Smooth muscle cell of trachea (primary cell): Measurements from ENCODE around the gene MSH5. TPM values are rescaled to one million over a fixed set of nuclear protein-coding genes. Genes with fewer than 3 reads are reported as not detected.

Experiments used
- total RNA-seq: library from RNA; depleted of rRNA; stranded (reverse); fragments of >200 nt; gene quantifications from 2 replicates; pipeline ENCODE4 v1.2.1, GENCODE V29; 2014

MSH5 gene
- 5.8 and 15.9 TPM in 2 replicates for total RNA-seq

DNA sequence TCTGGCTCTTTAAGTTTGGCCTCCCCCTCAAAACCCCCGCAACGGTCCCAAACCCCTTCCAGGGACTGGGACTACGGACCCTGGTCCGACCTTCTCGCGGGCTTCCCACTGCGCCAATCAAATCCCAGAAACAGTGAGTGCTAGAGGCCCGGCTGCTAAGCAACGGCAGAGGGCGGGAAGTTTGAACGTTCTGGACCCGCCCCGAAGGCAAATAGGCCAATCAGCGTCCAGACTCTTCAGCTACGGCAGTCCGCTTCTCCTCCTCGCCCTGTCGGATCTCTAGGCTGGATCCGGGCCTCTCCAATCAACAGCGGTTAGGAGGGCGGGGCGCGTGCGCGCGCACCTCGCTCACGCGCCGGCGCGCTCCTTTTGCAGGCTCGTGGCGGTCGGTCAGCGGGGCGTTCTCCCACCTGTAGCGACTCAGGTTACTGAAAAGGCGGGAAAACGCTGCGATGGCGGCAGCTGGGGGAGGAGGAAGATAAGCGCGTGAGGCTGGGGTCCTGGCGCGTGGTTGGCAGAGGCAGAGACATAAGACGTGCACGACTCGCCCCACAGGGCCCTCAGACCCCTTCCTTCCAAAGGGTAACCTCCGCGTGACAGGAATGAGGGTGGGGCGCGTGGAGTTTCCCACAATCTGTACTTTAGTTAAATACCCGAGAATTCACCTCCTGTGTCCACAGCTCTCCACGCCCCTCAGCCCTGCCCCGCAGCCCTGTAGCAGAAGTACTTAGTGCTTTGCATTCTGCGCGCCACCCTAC lies at the start of gene MSH5:
Gene MSH5 (plus strand): TSS at position 367 of the 758 bp plus-strand sequence. CDS start 462 bp downstream, outside the sequence.

DNA sequence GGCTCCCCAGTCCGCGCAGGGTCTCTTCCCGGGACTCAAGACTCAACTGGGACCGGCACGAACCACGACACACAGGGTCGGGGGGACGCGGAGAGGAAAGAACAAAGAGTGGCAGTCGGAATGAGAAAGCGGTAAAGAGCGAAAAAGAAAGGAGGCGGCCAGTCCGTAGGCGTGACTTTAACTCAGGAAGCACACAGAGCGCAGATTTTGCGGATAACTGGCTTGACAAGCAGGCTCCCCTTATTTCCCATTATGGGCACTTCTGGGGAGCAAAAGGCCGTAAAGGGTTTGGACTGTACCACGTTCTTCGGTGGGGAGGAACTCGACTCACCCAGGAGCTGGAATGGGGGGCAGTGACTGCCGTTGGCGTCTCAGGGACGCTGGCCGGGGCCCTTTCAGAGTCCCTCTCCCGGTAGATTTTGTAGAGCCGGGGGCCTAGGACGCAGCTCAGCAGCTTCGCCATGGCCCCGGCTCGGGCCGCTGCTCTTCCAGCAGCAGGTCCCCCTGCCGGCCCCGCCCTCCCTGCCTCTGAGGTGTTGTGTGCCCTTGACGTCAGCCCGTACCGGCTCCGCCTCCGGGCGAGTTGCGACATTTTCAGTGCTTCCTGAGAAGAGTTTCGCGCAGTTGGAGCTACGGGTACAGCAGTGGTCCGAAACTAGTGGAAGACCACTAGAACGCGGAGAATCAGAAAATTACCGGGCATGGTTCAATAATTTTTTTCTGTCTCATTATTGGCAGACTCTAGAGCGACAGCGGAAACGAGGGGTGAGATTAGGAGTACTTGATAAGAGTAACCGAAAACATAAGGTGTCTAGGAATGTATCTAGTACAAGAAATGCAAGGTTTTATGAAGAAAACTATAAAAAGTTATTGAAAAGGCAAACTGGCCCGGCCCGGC lies 36.7 kb upstream of the MSH5 start, which contains the start of gene ABHD16A:
Gene ABHD16A (minus strand): TSS at position 506 of the 898 bp plus-strand sequence. CDS start 43 bp downstream, at position 463.

DNA sequence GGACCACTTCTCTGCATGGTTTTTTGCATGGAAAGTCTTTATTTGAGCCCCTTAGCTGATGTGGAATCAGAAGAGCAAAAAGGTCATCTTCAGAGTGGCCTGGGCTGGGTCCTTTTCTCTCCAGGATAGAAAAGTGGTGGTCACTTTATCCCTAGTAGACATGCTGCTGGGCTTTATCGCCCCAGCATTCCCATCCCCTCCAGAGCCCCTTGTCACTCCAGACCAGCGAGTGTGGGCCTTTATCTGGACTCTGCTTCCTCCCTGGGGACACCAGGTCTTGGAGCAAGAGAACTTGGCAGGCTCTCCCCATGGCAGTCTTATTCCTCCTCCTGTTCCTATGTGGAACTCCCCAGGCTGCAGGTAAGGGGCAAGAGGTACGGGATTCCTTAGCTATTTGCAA lies 33.2 kb upstream of the MSH5 start, which contains the start of gene LY6G6F:
Gene LY6G6F (plus strand): TSS at position 268 of the 400 bp plus-strand sequence. CDS start 41 bp downstream, at position 309.

DNA sequence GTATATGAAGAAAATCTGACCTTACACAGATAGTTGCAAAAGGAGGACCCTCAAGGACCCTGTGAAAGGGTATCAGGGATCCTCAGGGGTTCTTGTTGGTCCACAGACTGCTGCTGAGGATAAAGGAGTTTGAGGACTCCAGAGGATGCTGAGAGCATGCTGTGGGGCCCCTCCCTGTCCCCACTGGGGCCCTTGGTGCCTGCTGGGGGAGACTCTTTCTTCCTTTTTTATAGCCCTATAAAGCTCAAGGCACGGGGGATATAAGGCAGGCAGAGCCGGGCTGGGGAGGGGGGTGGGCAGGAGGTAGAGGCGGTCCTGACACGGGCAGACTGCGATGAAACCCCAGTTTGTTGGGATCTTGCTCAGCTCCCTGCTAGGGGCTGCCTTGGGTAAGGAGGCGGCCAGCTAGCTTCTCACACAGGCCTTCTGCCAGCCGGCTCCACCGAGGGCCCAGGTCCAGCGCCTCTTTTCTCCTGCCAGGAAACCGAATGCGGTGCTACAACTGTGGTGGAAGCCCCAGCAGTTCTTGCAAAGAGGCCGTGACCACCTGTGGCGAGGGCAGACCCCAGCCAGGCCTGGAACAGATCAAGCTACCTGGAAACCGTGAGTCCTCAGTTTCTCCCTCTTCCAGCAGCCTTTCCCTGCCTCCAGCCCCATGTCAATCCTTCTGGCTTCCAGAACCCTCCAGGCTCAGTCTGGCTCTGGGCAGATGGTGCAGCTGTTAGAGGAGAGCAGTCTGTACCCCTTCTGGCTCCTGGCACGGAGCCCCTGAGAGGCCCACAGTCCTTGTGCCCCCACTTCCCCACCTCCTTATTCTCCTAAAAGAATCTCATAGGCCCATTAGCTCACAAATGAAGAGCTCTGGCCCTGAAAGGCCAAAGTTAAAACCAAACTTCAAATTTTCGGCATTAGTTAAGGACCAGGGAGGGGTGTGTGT lies 24.5 kb upstream of the MSH5 start, which contains the start of gene LY6G6D:
Gene LY6G6D (plus strand): TSS at position 327 of the 937 bp plus-strand sequence. CDS start 8 bp downstream, at position 335.

DNA sequence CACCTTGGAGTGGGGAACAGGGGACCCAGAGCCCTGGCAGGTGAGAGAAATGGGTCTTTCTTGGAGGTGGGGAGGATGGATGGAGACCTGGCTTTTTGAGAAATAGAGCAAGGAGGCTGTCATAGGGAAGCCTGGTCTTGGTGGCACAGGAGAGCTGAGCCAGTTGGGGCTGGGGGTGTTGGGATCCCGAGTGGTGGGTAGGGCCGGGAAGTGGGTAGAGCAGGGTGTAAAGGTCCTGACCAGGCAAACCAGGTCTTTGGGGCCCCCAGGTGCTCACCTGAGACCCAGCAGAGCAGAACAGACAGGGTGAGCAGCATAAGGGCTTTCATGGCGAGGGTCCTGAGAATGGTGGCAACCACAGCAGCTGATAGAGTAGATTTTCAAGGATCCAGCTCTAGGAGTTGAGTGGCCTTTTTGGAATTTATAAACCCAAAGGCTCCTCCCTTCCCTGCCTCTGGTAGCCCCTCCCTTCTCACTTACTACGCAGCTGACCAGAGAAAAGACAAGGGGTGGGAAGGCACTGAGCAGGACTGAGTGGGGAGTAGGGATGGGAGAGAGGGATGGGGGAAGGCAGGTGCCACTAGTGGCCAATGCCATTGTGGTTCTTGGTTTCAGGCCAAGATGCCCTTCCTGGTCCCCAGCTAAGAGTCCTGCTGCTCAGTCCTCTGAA lies 18.3 kb upstream of the MSH5 start, which contains the start of gene LY6G6C:
Gene LY6G6C (minus strand): TSS at position 396 of the 670 bp plus-strand sequence. CDS start 67 bp downstream, at position 329.

DNA sequence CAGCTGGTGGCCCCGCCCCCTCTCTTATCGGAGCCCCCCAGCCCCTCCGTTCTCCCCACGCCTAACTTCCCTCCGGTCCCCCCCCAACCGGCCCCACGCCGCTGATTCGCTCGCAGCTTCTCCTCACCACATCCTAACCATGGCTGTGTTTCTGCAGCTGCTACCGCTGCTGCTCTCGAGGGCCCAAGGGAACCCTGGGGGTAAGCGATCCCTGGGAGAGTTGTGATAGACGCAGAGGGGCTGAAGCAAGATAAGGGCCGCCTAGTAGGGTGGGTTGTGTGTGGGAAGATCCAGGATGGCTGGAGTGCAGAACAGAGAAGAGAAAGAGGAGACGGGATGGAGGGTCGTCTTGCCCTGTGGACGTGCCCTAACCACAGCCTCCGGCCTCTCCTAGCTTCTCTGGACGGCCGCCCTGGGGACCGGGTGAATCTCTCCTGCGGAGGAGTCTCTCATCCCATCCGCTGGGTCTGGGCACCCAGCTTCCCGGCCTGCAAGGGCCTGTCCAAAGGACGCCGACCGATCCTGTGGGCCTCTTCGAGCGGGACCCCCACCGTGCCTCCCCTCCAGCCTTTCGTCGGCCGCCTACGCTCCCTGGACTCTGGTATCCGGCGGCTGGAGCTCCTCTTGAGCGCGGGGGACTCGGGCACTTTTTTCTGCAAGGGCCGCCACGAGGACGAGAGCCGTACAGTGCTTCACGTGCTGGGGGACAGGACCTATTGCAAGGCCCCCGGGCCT lies 16.4 kb upstream of the MSH5 start, which contains the start of gene MPIG6B:
Gene MPIG6B (plus strand): TSS at position 129 of the 735 bp plus-strand sequence. CDS start 11 bp downstream, at position 140.

DNA sequence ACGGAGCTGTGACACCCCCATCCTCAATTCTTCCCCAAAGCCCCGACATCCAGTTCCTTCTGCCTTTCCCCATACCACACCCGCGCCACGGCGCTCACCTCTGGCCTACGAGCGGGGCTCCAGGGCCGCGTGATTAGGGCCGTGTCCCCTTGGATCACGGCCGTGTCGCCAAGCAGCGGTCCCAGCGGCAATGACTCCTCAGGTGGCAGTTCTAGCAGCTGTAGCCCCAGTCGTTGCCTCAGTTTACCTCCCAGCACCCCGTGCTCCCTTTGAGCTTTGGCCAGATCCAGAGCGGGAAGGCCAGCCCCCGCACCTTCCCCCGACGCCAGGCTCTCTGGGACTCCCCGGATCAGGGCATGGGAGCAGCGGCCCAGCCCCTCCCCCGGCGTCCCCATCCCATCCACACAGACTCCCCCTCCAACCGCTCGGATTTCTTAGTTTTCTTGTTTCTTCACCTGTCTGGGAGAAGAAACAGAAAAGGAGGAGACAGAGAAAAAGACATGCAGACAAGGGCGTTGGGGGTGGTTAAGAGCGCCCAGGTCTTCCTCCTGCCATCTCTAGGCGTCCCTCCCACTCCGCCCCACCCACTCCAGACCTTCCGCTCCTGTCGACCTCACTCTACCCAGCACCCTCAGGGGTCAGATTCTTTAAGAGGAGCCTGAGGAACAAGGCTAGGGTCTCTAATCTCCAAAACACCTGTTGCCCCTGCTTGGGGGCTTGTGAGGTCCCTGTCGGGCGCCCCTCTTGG lies 10.9 kb upstream of the MSH5 start, which contains the start of gene DDAH2:
Gene DDAH2 (minus strand): TSS at position 533 of the 748 bp plus-strand sequence. CDS start 138 bp downstream, at position 395.

DNA sequence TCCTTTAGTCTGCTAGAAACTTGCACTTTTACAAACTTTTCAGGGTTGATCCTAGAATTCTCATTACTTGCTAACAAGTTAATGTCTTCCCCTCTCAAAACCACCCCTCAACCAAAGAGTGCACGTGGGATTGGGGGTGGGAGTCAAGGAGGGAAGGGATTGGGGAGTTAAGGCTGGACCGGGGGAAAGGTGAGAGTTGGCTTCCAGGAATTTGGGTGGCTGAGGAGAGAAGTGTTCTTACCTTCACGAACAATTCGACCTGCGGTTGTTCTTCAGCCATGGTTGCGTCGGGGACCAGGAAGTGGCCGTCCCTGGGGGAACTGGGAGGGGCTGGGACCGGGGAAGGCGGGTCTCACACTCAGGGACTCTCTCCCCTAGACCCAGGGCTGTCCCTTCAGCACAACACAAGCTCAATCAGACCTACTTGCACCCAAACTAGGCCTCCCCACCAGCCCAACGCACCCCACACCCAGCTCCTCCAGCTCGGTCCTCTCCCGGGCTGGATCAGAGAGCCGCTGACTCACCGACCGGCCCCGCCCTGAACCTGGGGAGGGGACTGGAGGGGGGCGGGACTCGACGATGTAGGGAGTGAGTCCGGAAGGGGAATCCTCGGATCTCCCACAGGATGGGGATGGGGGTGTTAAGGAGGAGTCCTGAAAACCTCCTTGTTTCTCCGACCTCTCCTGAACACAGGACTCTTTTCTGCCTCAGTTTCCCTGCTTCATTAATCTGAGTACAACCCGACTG lies 3.6 kb upstream of the MSH5 start, which contains the start of gene CLIC1:
Gene CLIC1 (minus strand): TSS at position 510 of the 747 bp plus-strand sequence. CDS start 230 bp downstream, at position 280.

DNA sequence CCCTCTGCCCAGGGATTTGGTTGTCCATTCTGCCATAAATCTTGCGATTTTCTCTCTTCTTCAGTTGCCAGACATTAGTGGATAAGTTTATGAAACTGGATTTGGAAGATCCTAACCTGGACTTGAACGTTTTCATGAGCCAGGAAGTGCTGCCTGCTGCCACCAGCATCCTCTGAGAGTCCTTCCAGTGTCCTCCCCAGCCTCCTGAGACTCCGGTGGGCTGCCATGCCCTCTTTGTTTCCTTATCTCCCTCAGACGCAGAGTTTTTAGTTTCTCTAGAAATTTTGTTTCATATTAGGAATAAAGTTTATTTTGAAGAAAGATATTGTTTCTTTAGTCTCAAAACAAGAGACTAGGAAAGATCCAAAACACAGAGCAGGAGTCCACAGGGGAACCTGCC lies 22.6 kb downstream of the MSH5 start, which contains the start of gene SAPCD1:
Gene SAPCD1 (plus strand): TSS at position 301 of the 400 bp plus-strand sequence. CDS start 399 bp downstream, outside the sequence.

DNA sequence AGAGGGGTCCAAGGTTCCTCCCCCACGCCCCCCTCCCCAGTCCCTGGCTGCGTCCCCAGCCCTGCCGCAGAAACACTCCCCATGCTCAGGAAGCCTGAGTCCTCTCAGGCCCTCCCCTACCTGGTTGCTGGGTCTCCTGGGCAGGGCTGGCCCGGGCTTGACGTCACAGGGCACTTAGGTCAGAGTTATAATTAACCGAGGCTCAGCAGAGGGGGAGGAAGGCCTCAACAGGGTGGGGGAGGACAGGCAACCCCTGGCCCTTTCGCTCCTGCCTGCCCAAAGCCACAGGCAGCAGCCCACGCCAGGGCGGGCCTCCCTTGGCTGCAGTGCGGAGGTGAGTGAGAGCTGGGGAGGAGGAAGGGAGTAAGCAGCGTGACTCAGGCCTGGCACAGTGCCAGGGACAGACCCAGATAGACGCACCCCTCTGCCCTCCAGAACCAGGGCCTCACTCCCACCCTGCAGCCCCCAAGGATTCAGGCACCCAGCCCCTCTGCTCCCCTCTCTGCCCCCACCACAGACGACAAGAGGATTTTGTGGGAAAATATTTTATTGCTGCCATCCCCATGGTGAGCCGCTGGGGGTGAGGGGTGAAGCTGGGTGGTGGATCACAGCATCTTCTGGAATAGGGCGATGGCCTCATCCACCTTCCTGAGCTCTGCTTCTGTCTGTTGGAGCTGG lies 37.3 kb downstream of the MSH5 start, which contains the start of gene VWA7:
Gene VWA7 (minus strand): TSS at position 340 of the 678 bp plus-strand sequence. CDS start 549 bp downstream, outside the sequence.

DNA sequence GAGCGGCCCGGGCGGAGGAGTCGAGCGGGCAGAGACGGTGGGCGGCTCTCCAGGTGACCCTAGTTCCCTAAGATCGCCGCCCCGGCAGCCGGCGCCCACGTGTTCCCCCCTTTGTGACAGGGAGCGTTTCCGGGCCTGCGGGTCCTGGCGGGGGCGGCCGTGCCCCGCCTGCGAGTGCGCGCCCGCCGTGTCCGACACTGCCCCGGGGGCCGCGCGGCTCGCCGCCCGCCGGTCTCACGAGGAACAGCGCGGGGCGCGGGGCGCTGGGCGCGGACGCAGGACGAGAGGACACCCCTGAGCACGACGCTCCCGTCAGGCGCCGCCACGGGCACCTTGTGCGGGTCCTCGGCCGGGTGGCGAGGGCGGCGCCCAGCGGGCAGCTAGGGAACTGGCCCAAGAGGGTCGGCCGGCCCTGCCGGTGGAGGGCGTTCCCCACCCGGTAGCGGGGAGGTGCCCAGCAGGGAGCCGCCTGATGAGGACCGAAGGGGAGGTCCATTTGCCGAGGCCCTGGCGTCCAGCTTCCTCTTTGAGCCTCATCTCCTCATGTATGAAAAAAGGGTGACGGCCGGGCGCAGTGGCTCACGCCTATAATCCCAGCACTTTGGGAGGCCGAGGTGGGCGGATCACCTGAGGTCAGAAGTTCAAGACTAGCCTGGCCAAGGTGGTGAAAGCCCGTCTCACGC lies 56.0 kb downstream of the MSH5 start, which contains the start of gene VARS1:
Gene VARS1 (minus strand): TSS at position 137 of the 683 bp plus-strand sequence. CDS start 535 bp downstream, outside the sequence.

DNA sequence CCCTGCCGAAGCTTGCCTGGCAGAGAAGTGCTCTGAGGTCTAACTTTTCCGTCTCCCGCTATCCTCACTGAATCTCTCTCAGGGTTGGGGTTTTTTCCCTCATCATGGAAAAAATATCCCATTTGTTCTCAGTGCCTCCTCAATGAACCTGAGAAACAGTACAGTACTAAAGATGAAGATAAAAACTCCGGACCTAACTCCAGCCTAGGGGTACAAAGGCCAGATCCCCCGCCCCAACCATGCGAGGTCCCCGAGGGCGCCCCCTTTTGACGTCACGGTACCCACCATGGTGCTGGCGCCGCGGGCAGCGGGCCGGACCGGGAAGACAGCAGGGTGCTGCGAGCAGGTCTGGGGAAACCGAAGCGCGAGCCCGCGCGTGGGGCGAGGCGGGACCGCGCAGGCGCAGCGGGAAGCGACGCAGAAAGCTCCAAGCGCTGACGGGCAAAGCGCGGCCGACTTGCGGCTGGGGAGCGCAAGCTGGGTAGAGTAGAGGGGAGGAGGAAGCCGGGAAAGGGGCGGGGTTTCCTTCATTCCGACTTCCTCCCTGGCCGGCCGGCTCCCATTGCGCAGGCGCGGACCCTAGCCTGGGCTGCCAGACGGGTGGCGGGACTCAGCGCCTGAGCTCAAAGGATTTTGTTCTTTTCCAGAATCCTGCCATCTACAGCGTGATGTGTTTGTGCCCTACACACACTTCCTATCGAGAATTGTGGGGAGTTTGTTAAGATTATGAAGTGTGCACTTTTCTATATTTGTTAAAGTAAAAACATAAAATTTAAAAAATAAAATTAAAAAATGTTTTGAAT lies 66.9 kb downstream of the MSH5 start, which contains the start of gene LSM2:
Gene LSM2 (minus strand): TSS at position 497 of the 803 bp plus-strand sequence. CDS start 209 bp downstream, at position 288.

